ENCODE data around the gene NHLRC2.

Gene NHLRC2

GRCh38 chr10:113891476-113891875, 37.0 kb downstream of the NHLRC2 start:
- Histone ChIP-seq H3K4me1 (ENCODE audit: control insufficient read depth, insufficient read depth, low read length) (peaks cover 12% of the 10 kb centered on the region), H3K27me3 (replicated peaks; ENCODE audit: control insufficient read depth, insufficient read depth, low read length) (no peaks in the 10 kb centered on the region), H3K4me3 (ENCODE audit: low read length) (no peak overlapping the region), H3K9ac (ENCODE audit: low read length) (no peak overlapping the region), H3K9me3 (ENCODE audit: control insufficient read depth, low read length) (no peaks in the 10 kb centered on the region), H3K36me3 (ENCODE audit: control insufficient read depth, insufficient read depth, low read length, severe bottlenecking) (peaks cover 13% of the 10 kb centered on the region)
- DNase-seq (ENCODE audit: low read depth): peak; percentile 36

GRCh38 chr10:113893570-113893969, 39.1 kb downstream of the NHLRC2 start:
- no peak overlapping the region for H3K9ac ChIP-seq (ENCODE audit: low read length)
- peaks cover 17% of the 10 kb centered on the region for H3K4me1 ChIP-seq (ENCODE audit: control insufficient read depth, insufficient read depth, low read length)
- no peak overlapping the region for H3K4me3 ChIP-seq (ENCODE audit: low read length)
- DNase-seq (ENCODE audit: low read depth): no peak
- H3K36me3 ChIP-seq (ENCODE audit: control insufficient read depth, insufficient read depth, low read length, severe bottlenecking): peaks cover 6% of the 10 kb centered on the region
- no peaks in the 10 kb centered on the region for H3K9me3 ChIP-seq (ENCODE audit: control insufficient read depth, low read length)
- no peaks in the 10 kb centered on the region for H3K27me3 ChIP-seq (replicated peaks; ENCODE audit: control insufficient read depth, insufficient read depth, low read length)

- DNase-seq (ENCODE audit: low read depth): no peak
- peaks cover 17% of the 10 kb centered on the region for H3K4me1 ChIP-seq (ENCODE audit: control insufficient read depth, insufficient read depth, low read length)
- H3K4me3 ChIP-seq (ENCODE audit: low read length): no peak overlapping the region
- H3K27me3 ChIP-seq (replicated peaks; ENCODE audit: control insufficient read depth, insufficient read depth, low read length): no peaks in the 10 kb centered on the region
- H3K9me3 ChIP-seq (ENCODE audit: control insufficient read depth, low read length): no peaks in the 10 kb centered on the region
- H3K36me3 ChIP-seq (ENCODE audit: control insufficient read depth, insufficient read depth, low read length, severe bottlenecking): peaks cover 15% of the 10 kb centered on the region
- no peak overlapping the region for H3K9ac ChIP-seq (ENCODE audit: low read length)
Measured at GRCh38 chr10:113894581-113894980, 40.1 kb downstream of the NHLRC2 start.

GRCh38 chr10:113895018-113895417, 40.6 kb downstream of the NHLRC2 start:
- no peak for DNase-seq (ENCODE audit: low read depth)
- H3K9ac ChIP-seq (ENCODE audit: low read length): no peak overlapping the region
- peaks cover 15% of the 10 kb centered on the region for H3K36me3 ChIP-seq (ENCODE audit: control insufficient read depth, insufficient read depth, low read length, severe bottlenecking)
- no peaks in the 10 kb centered on the region for H3K27me3 ChIP-seq (replicated peaks; ENCODE audit: control insufficient read depth, insufficient read depth, low read length)
- no peak overlapping the region for H3K4me3 ChIP-seq (ENCODE audit: low read length)
- no peaks in the 10 kb centered on the region for H3K9me3 ChIP-seq (ENCODE audit: control insufficient read depth, low read length)
- peaks cover 13% of the 10 kb centered on the region for H3K4me1 ChIP-seq (ENCODE audit: control insufficient read depth, insufficient read depth, low read length)

- Histone ChIP-seq H3K9ac (ENCODE audit: low read length) (no peak overlapping the region), H3K9me3 (ENCODE audit: control insufficient read depth, low read length) (no peaks in the 10 kb centered on the region), H3K4me1 (ENCODE audit: control insufficient read depth, insufficient read depth, low read length) (peaks cover 13% of the 10 kb centered on the region), H3K4me3 (ENCODE audit: low read length) (no peak overlapping the region), H3K36me3 (ENCODE audit: control insufficient read depth, insufficient read depth, low read length, severe bottlenecking) (peaks cover 31% of the 10 kb centered on the region), H3K27me3 (replicated peaks; ENCODE audit: control insufficient read depth, insufficient read depth, low read length) (no peaks in the 10 kb centered on the region)
- DNase-seq (ENCODE audit: low read depth): peak; percentile 41
Measured at GRCh38 chr10:113897693-113898618, 43.5 kb downstream of the NHLRC2 start.

GRCh38 chr10:113899952-113900598, 45.6 kb downstream of the NHLRC2 start:
- Histone ChIP-seq H3K4me1 (ENCODE audit: control insufficient read depth, insufficient read depth, low read length) (peaks cover 10% of the 10 kb centered on the region), H3K4me3 (ENCODE audit: low read length) (no peak overlapping the region), H3K27me3 (replicated peaks; ENCODE audit: control insufficient read depth, insufficient read depth, low read length) (no peaks in the 10 kb centered on the region), H3K9ac (ENCODE audit: low read length) (no peak overlapping the region), H3K9me3 (ENCODE audit: control insufficient read depth, low read length) (no peaks in the 10 kb centered on the region), H3K36me3 (ENCODE audit: control insufficient read depth, insufficient read depth, low read length, severe bottlenecking) (peaks cover 48% of the 10 kb centered on the region)
- no peak for DNase-seq (ENCODE audit: low read depth)

GRCh38 chr10:113905756-113906155, 51.3 kb downstream of the NHLRC2 start:
- H3K4me3 ChIP-seq (ENCODE audit: low read length): no peak overlapping the region
- H3K9ac ChIP-seq (ENCODE audit: low read length): no peak overlapping the region
- H3K9me3 ChIP-seq (ENCODE audit: control insufficient read depth, low read length): no peaks in the 10 kb centered on the region
- no peak for DNase-seq (ENCODE audit: low read depth)
- no peaks in the 10 kb centered on the region for H3K27me3 ChIP-seq (replicated peaks; ENCODE audit: control insufficient read depth, insufficient read depth, low read length)
- H3K36me3 ChIP-seq (ENCODE audit: control insufficient read depth, insufficient read depth, low read length, severe bottlenecking): peaks cover 69% of the 10 kb centered on the region
- no peaks in the 10 kb centered on the region for H3K4me1 ChIP-seq (ENCODE audit: control insufficient read depth, insufficient read depth, low read length)

GRCh38 chr10:113907166-113907565, 52.7 kb downstream of the NHLRC2 start:
- Histone ChIP-seq H3K4me3 (ENCODE audit: low read length) (no peak overlapping the region), H3K4me1 (ENCODE audit: control insufficient read depth, insufficient read depth, low read length) (no peaks in the 10 kb centered on the region), H3K27me3 (replicated peaks; ENCODE audit: control insufficient read depth, insufficient read depth, low read length) (no peaks in the 10 kb centered on the region), H3K36me3 (ENCODE audit: control insufficient read depth, insufficient read depth, low read length, severe bottlenecking) (peaks cover 64% of the 10 kb centered on the region), H3K9ac (ENCODE audit: low read length) (no peak overlapping the region), H3K9me3 (ENCODE audit: control insufficient read depth, low read length) (no peaks in the 10 kb centered on the region)
- peak; percentile 43 for DNase-seq (ENCODE audit: low read depth)

- Histone ChIP-seq H3K9me3 (ENCODE audit: control insufficient read depth, low read length) (no peaks in the 10 kb centered on the region), H3K36me3 (ENCODE audit: control insufficient read depth, insufficient read depth, low read length, severe bottlenecking) (peaks cover 62% of the 10 kb centered on the region), H3K9ac (ENCODE audit: low read length) (no peak overlapping the region), H3K4me1 (ENCODE audit: control insufficient read depth, insufficient read depth, low read length) (no peaks in the 10 kb centered on the region), H3K4me3 (ENCODE audit: low read length) (no peak overlapping the region), H3K27me3 (replicated peaks; ENCODE audit: control insufficient read depth, insufficient read depth, low read length) (no peaks in the 10 kb centered on the region)
- DNase-seq (ENCODE audit: low read depth): no peak
Measured at GRCh38 chr10:113908236-113908635, 53.8 kb downstream of the NHLRC2 start.

- Histone ChIP-seq H3K4me3 (ENCODE audit: low read length) (no peak overlapping the region), H3K9ac (ENCODE audit: low read length) (no peak overlapping the region), H3K9me3 (ENCODE audit: control insufficient read depth, low read length) (no peaks in the 10 kb centered on the region), H3K27me3 (replicated peaks; ENCODE audit: control insufficient read depth, insufficient read depth, low read length) (no peaks in the 10 kb centered on the region), H3K4me1 (ENCODE audit: control insufficient read depth, insufficient read depth, low read length) (no peaks in the 10 kb centered on the region), H3K36me3 (ENCODE audit: control insufficient read depth, insufficient read depth, low read length, severe bottlenecking) (peaks cover 38% of the 10 kb centered on the region)
- DNase-seq (ENCODE audit: low read depth): no peak
Measured at GRCh38 chr10:113911113-113911512, 56.7 kb downstream of the NHLRC2 start.

GRCh38 chr10:113911839-113912238, 57.4 kb downstream of the NHLRC2 start:
- Histone ChIP-seq H3K27me3 (replicated peaks; ENCODE audit: control insufficient read depth, insufficient read depth, low read length) (no peaks in the 10 kb centered on the region), H3K36me3 (ENCODE audit: control insufficient read depth, insufficient read depth, low read length, severe bottlenecking) (peaks cover 38% of the 10 kb centered on the region), H3K9me3 (ENCODE audit: control insufficient read depth, low read length) (no peaks in the 10 kb centered on the region), H3K4me1 (ENCODE audit: control insufficient read depth, insufficient read depth, low read length) (no peaks in the 10 kb centered on the region), H3K9ac (ENCODE audit: low read length) (no peak overlapping the region), H3K4me3 (ENCODE audit: low read length) (no peak overlapping the region)
- no peak for DNase-seq (ENCODE audit: low read depth)

All from adipocyte (in vitro differentiated cells).